HepG2 (cell line): ENCODE data around the gene AMN. TPM values are rescaled to one million over a fixed set of nuclear protein-coding genes. Genes with fewer than 3 reads are reported as not detected.

Experiments
- ZNF614 ChIP-seq: IDR thresholded peaks from 2 replicates; pipeline ENCODE4 v1.6.1; 2018; ENCODE audit warnings: missing biosample characterization, missing genetic modification reagents, inconsistent platforms, borderline replicate concordance
- polyA plus RNA-seq, 8 experiments: library from polyadenylated mRNA; depleted of rRNA in 3 of 8; stranded (reverse) in 7 of 8; unstranded in 1 of 8; fragments of >200 nt; fragmentation: Illumina TruSeq in 4 of 8; extraction: Trizol in 4 of 8; gene quantifications; 2 replicates each; pipeline versions ENCODE4 v1.2.1 to v1.2.3, GENCODE V29; 2011 to 2016; ENCODE audit warnings: low read depth in 4 of 8, missing spikeins in 1 of 8, mixed read lengths in 1 of 8; ENCODE audit not compliant: insufficient read depth in 1 of 8
- total RNA-seq, 5 experiments: library from RNA; depleted of rRNA; stranded (reverse); fragments of >200 nt; fragmentation: Illumina TruSeq; extraction: Trizol; gene quantifications; 2 replicates each; pipeline ENCODE4 v1.2.3, GENCODE V29; 2016; ENCODE audit warnings: low read depth in 1 of 5
- TF ChIP-seq, protein P1 (sequence below): sonication (generic); formaldehyde crosslinking; IDR thresholded peaks from 2 replicates; pipeline ENCODE4 v1.4.0; 2020; ENCODE audit warnings: missing genetic modification reagents
- TF ChIP-seq, protein P2 (sequence below): sonication (generic); formaldehyde crosslinking; IDR thresholded peaks from 2 replicates; pipeline ENCODE4 v1.5.0; 2020; ENCODE audit warnings: missing genetic modification reagents
- TF ChIP-seq, protein P3 (sequence below): sonication (generic); formaldehyde crosslinking; IDR thresholded peaks from 2 replicates; pipeline ENCODE4 v1.4.0; 2020; ENCODE audit warnings: missing genetic modification reagents
- TF ChIP-seq, protein P4 (sequence below): sonication (generic); formaldehyde crosslinking; IDR thresholded peaks from 2 replicates; pipeline ENCODE4 v1.4.0; 2020; ENCODE audit warnings: mild to moderate bottlenecking, missing genetic modification reagents

The AMN gene
- total and polyA plus RNA-seq, 2 of the 13 experiments (the other 11 are each of a cell fraction or from before 2014, with no cell fraction given) = 9.8 to 33.1 TPM

DNA sequence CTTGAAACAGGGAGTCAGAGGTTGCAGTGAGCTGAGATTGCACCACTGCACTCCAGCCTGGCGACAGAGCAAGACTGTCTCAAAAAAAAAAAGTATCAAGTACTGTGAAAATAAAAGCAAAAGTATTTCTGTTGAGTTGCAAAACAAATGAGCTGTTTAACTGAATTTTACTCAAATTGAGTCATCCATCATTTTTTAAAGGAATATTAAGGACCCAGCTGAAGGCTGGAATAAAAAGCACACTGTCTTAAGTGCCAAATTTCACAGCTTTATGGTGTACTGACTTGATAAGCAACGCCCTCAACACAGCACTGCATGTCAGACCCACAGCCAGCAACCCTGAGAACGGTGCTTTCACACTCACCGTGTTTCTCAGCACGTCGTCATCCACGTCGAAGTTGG is 57.9 kb downstream of the AMN start (continued):
- TF ChIP-seq, protein P1, sequence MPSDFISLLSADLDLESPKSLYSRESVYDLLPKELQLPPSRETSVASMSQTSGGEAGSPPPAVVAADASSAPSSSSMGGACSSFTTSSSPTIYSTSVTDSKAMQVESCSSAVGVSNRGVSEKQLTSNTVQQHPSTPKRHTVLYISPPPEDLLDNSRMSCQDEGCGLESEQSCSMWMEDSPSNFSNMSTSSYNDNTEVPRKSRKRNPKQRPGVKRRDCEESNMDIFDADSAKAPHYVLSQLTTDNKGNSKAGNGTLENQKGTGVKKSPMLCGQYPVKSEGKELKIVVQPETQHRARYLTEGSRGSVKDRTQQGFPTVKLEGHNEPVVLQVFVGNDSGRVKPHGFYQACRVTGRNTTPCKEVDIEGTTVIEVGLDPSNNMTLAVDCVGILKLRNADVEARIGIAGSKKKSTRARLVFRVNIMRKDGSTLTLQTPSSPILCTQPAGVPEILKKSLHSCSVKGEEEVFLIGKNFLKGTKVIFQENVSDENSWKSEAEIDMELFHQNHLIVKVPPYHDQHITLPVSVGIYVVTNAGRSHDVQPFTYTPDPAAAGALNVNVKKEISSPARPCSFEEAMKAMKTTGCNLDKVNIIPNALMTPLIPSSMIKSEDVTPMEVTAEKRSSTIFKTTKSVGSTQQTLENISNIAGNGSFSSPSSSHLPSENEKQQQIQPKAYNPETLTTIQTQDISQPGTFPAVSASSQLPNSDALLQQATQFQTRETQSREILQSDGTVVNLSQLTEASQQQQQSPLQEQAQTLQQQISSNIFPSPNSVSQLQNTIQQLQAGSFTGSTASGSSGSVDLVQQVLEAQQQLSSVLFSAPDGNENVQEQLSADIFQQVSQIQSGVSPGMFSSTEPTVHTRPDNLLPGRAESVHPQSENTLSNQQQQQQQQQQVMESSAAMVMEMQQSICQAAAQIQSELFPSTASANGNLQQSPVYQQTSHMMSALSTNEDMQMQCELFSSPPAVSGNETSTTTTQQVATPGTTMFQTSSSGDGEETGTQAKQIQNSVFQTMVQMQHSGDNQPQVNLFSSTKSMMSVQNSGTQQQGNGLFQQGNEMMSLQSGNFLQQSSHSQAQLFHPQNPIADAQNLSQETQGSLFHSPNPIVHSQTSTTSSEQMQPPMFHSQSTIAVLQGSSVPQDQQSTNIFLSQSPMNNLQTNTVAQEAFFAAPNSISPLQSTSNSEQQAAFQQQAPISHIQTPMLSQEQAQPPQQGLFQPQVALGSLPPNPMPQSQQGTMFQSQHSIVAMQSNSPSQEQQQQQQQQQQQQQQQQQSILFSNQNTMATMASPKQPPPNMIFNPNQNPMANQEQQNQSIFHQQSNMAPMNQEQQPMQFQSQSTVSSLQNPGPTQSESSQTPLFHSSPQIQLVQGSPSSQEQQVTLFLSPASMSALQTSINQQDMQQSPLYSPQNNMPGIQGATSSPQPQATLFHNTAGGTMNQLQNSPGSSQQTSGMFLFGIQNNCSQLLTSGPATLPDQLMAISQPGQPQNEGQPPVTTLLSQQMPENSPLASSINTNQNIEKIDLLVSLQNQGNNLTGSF = no peak
- TF ChIP-seq ZNF614 (CRISPR knock-in tag) = no peak
- TF ChIP-seq, protein P2, sequence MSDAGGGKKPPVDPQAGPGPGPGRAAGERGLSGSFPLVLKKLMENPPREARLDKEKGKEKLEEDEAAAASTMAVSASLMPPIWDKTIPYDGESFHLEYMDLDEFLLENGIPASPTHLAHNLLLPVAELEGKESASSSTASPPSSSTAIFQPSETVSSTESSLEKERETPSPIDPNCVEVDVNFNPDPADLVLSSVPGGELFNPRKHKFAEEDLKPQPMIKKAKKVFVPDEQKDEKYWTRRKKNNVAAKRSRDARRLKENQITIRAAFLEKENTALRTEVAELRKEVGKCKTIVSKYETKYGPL (CRISPR knock-in tag) = no peak
- TF ChIP-seq, protein P3, sequence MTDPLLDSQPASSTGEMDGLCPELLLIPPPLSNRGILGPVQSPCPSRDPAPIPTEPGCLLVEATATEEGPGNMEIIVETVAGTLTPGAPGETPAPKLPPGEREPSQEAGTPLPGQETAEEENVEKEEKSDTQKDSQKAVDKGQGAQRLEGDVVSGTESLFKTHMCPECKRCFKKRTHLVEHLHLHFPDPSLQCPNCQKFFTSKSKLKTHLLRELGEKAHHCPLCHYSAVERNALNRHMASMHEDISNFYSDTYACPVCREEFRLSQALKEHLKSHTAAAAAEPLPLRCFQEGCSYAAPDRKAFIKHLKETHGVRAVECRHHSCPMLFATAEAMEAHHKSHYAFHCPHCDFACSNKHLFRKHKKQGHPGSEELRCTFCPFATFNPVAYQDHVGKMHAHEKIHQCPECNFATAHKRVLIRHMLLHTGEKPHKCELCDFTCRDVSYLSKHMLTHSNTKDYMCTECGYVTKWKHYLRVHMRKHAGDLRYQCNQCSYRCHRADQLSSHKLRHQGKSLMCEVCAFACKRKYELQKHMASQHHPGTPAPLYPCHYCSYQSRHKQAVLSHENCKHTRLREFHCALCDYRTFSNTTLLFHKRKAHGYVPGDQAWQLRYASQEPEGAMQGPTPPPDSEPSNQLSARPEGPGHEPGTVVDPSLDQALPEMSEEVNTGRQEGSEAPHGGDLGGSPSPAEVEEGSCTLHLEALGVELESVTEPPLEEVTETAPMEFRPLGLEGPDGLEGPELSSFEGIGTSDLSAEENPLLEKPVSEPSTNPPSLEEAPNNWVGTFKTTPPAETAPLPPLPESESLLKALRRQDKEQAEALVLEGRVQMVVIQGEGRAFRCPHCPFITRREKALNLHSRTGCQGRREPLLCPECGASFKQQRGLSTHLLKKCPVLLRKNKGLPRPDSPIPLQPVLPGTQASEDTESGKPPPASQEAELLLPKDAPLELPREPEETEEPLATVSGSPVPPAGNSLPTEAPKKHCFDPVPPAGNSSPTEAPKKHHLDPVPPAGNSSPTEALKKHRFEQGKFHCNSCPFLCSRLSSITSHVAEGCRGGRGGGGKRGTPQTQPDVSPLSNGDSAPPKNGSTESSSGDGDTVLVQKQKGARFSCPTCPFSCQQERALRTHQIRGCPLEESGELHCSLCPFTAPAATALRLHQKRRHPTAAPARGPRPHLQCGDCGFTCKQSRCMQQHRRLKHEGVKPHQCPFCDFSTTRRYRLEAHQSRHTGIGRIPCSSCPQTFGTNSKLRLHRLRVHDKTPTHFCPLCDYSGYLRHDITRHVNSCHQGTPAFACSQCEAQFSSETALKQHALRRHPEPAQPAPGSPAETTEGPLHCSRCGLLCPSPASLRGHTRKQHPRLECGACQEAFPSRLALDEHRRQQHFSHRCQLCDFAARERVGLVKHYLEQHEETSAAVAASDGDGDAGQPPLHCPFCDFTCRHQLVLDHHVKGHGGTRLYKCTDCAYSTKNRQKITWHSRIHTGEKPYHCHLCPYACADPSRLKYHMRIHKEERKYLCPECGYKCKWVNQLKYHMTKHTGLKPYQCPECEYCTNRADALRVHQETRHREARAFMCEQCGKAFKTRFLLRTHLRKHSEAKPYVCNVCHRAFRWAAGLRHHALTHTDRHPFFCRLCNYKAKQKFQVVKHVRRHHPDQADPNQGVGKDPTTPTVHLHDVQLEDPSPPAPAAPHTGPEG (CRISPR knock-in tag) = no peak
- TF ChIP-seq, protein P4, sequence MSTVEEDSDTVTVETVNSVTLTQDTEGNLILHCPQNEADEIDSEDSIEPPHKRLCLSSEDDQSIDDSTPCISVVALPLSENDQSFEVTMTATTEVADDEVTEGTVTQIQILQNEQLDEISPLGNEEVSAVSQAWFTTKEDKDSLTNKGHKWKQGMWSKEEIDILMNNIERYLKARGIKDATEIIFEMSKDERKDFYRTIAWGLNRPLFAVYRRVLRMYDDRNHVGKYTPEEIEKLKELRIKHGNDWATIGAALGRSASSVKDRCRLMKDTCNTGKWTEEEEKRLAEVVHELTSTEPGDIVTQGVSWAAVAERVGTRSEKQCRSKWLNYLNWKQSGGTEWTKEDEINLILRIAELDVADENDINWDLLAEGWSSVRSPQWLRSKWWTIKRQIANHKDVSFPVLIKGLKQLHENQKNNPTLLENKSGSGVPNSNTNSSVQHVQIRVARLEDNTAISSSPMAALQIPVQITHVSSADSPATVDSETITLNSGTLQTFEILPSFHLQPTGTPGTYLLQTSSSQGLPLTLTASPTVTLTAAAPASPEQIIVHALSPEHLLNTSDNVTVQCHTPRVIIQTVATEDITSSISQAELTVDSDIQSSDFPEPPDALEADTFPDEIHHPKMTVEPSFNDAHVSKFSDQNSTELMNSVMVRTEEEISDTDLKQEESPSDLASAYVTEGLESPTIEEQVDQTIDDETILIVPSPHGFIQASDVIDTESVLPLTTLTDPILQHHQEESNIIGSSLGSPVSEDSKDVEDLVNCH (CRISPR knock-in tag) = no peak
